ENCODE data around the gene DCDC1. TPM values are rescaled to one million over a fixed set of nuclear protein-coding genes. Genes with fewer than 3 reads are reported as not detected.

Gene DCDC1
- total and polyA plus RNA-seq, 9 of the 15 experiments (the other 6 are each of a cell fraction or from before 2014, with no cell fraction given): 0.05 to 0.18 (median 0.08) TPM; not detected in 3

DNA sequence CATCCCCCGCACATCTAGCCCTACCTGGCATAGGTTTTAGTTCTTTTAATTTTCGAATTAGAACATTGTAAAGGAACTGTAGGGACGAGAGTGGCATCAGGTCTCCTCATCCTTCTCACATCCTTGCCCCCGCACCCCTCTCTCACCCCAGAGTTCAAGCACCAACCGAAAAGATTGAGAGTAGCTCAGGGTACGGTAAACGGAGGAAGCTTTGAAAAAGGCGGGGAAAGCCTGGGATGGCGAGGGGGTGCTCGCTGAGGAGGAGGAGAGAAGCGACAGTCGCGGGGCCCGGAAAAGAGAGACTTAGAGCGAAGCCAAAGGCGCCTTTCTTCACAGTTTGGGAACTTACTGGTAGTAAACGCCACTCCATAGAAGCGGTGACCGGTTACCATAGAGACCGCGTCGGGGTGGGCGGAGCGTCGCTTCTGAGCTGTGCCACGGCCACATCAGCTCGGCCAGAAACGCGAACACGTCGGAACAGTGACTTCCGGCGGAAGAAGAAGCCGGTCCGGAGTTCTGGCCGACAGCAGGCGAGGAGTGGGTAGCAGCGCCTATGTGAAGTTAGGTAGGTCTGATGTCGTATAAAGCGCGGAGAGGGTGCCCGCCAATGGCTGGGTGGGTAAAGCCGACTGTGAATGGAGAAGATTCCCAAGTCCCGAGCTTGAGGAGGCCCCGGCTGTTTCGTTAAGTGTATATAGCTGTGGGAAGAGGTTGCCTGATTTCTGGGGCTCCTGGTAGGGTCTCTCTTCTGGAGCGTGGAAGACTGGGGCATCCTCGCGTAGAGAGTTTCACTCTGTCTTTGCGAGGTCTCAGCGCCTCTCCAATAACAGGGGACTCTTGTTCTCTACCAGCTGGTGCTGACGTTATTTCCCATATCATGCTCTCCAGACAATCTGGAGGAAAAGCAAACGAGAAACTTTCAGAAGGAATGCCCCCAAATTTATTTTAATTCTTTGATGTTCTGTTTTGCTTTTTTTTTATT, at the start of gene DCDC1, which contains the start of gene DNAJC24 (continued):
- TF ChIP-seq, protein P1, sequence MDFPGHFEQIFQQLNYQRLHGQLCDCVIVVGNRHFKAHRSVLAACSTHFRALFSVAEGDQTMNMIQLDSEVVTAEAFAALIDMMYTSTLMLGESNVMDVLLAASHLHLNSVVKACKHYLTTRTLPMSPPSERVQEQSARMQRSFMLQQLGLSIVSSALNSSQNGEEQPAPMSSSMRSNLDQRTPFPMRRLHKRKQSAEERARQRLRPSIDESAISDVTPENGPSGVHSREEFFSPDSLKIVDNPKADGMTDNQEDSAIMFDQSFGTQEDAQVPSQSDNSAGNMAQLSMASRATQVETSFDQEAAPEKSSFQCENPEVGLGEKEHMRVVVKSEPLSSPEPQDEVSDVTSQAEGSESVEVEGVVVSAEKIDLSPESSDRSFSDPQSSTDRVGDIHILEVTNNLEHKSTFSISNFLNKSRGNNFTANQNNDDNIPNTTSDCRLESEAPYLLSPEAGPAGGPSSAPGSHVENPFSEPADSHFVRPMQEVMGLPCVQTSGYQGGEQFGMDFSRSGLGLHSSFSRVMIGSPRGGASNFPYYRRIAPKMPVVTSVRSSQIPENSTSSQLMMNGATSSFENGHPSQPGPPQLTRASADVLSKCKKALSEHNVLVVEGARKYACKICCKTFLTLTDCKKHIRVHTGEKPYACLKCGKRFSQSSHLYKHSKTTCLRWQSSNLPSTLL (IDR thresholded peaks at IDR 0.05): no peak
- TF ChIP-seq NCOA4 (IDR thresholded peaks at IDR 0.05; ENCODE audit: partially characterized antibody) (no peak), ZNF57 (CRISPR knock-in tag; IDR thresholded peaks at IDR 0.05) (no peak), ETS2 (tag; IDR thresholded peaks at IDR 0.05; ENCODE audit: borderline replicate concordance, poor library complexity, severe bottlenecking) (no peak), TAF9B (IDR thresholded peaks at IDR 0.05; ENCODE audit: partially characterized antibody) (peak; percentile 64), ZC3H8 (IDR thresholded peaks at IDR 0.05) (no peak), POLR2B (IDR thresholded peaks at IDR 0.05; ENCODE audit: low read depth, partially characterized antibody) (peak; percentile 85), HNRNPK (IDR thresholded peaks at IDR 0.05; ENCODE audit: low read depth, low read length, poor library complexity, severe bottlenecking) (no peak), SAFB (IDR thresholded peaks at IDR 0.05; ENCODE audit: borderline replicate concordance, low read depth, low read length) (no peak), PCBP1 (IDR thresholded peaks at IDR 0.05; ENCODE audit: low read depth, low read length, poor library complexity, severe bottlenecking) (no peak), ZNF583 (CRISPR knock-in tag; IDR thresholded peaks at IDR 0.05) (no peak), EHMT2 (IDR thresholded peaks at IDR 0.05) (no peak), TEAD4 (IDR thresholded peaks at IDR 0.05; ENCODE audit: low read length) (0 out of 2 replicates have a peak, but pooled peaks have one; percentile 22), TEAD4 (CRISPR knock-in tag; IDR thresholded peaks at IDR 0.05; ENCODE audit: borderline replicate concordance) (no peak), HDGF (IDR thresholded peaks at IDR 0.05) (no peak), PTTG1 (tag; IDR thresholded peaks at IDR 0.05; ENCODE audit: low read depth) (no peak), ZFPM2 (CRISPR knock-in tag; IDR thresholded peaks at IDR 0.05) (no peak), MCM2 (IDR thresholded peaks at IDR 0.05; ENCODE audit: low read depth) (no peak), TGIF2 (CRISPR knock-in tag; IDR thresholded peaks at IDR 0.05) (no peak), ZSCAN29 (IDR thresholded peaks at IDR 0.05) (no peak), STAG1 (CRISPR knock-in tag; IDR thresholded peaks at IDR 0.05; ENCODE audit: borderline replicate concordance) (no peak), BMI1 (IDR thresholded peaks at IDR 0.05; ENCODE audit: low read length) (0 out of 2 replicates have a peak, but pooled peaks have one; percentile 50), HEY1 (CRISPR knock-in tag; IDR thresholded peaks at IDR 0.05; ENCODE audit: borderline replicate concordance) (no peak)
- TF ChIP-seq, protein P2, sequence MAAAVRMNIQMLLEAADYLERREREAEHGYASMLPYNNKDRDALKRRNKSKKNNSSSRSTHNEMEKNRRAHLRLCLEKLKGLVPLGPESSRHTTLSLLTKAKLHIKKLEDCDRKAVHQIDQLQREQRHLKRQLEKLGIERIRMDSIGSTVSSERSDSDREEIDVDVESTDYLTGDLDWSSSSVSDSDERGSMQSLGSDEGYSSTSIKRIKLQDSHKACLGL (CRISPR knock-in tag; IDR thresholded peaks at IDR 0.05; ENCODE audit: borderline replicate concordance, poor library complexity, severe bottlenecking): no peak
- TF ChIP-seq, protein P3, sequence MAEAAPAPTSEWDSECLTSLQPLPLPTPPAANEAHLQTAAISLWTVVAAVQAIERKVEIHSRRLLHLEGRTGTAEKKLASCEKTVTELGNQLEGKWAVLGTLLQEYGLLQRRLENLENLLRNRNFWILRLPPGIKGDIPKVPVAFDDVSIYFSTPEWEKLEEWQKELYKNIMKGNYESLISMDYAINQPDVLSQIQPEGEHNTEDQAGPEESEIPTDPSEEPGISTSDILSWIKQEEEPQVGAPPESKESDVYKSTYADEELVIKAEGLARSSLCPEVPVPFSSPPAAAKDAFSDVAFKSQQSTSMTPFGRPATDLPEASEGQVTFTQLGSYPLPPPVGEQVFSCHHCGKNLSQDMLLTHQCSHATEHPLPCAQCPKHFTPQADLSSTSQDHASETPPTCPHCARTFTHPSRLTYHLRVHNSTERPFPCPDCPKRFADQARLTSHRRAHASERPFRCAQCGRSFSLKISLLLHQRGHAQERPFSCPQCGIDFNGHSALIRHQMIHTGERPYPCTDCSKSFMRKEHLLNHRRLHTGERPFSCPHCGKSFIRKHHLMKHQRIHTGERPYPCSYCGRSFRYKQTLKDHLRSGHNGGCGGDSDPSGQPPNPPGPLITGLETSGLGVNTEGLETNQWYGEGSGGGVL (CRISPR knock-in tag; IDR thresholded peaks at IDR 0.05): no peak

Measured in K562 (cell line).